GM23338 (cell line): ENCODE measurements around the gene PCDHGA6. TPM values are rescaled to one million over a fixed set of nuclear protein-coding genes. Genes with fewer than 3 reads are reported as not detected.
"Not testable (repeated sequence)": the region's sequence is repeated elsewhere in the genome, so short reads cannot be mapped to it uniquely, and the experiment has no call there.

ENCODE experiments used
- ATAC-seq: fragments of 200-7000 bp; cut with Tn5 transposase; 3 replicates; pipeline ENCODE4 v1.9.1; 2020
- DNase-seq: peaks from one replicate; pipeline ENCODE4 v3.0.0-alpha.2; 2015; ENCODE audit warnings: low spot score
- H2AFZ ChIP-seq: fragments of 200-600 bp; sonication (generic); 2 replicates; pipeline ENCODE4 v1.8.0; 2016; ENCODE audit warnings: antibody characterized with exemption, mild to moderate bottlenecking, moderate library complexity
- H3F3A ChIP-seq: fragments of 200-600 bp; sonication (generic); replicated peaks from 2 replicates; pipeline ENCODE4 v1.8.0; 2017; ENCODE audit warnings: antibody characterized with exemption, mixed run types, low read depth
- H3K27ac ChIP-seq: fragments of 200-600 bp; sonication (generic); 2 replicates; pipeline ENCODE4 v1.6.1; 2016; ENCODE audit warnings: low read depth
- H3K27me3 ChIP-seq: fragments of 200-600 bp; sonication (generic); 2 replicates; pipeline ENCODE4 v1.8.0; 2016; ENCODE audit warnings: mild to moderate bottlenecking, mixed run types, moderate library complexity; ENCODE audit not compliant: insufficient read depth
- H3K36me3 ChIP-seq: fragments of 200-600 bp; sonication (generic); 2 replicates; pipeline ENCODE4 v1.8.0; 2016; ENCODE audit warnings: mild to moderate bottlenecking; ENCODE audit not compliant: insufficient read depth
- H3K4me1 ChIP-seq: fragments of 200-600 bp; sonication (generic); 2 replicates; pipeline ENCODE4 v1.8.0; 2016; ENCODE audit warnings: mild to moderate bottlenecking, moderate library complexity; ENCODE audit not compliant: insufficient read depth
- H3K4me2 ChIP-seq: fragments of 200-600 bp; sonication (generic); 2 replicates; pipeline ENCODE4 v1.7.1; 2017; ENCODE audit warnings: mixed run types
- H3K4me3 ChIP-seq: fragments of 200-600 bp; sonication (generic); 2 replicates; pipeline ENCODE4 v1.6.1; 2016; ENCODE audit warnings: mixed run types
- H3K79me2 ChIP-seq: fragments of 200-600 bp; sonication (generic); replicated peaks from 2 replicates; pipeline ENCODE4 v1.8.0; 2017; ENCODE audit warnings: mild to moderate bottlenecking; ENCODE audit not compliant: insufficient read depth
- H3K9me2 ChIP-seq: fragments of 200-600 bp; sonication (generic); 2 replicates; pipeline ENCODE4 v1.8.0; 2017; ENCODE audit not compliant: insufficient read depth
- H4K20me1 ChIP-seq: fragments of 200-600 bp; sonication (generic); replicated peaks from 2 replicates; pipeline ENCODE4 v1.8.0; 2017; ENCODE audit warnings: mild to moderate bottlenecking; ENCODE audit not compliant: insufficient read depth
- H3K27ac Mint-ChIP-seq: 2 replicates; pipeline ENCODE4 v1.8.0; 2020; ENCODE audit warnings: inconsistent platforms, mild to moderate bottlenecking, moderate library complexity, mixed read lengths
- H3K27me3 Mint-ChIP-seq: 3 replicates; pipeline ENCODE4 v1.8.0; 2022; ENCODE audit warnings: low read depth, mild to moderate bottlenecking, moderate library complexity, mixed read lengths, inconsistent platforms; ENCODE audit not compliant: insufficient read depth, poor library complexity
- H3K36me3 Mint-ChIP-seq: 3 replicates; pipeline ENCODE4 v1.8.0; 2021; ENCODE audit warnings: low read depth, mild to moderate bottlenecking, inconsistent platforms, moderate library complexity, mixed read lengths
- H3K4me1 Mint-ChIP-seq: 3 replicates; pipeline ENCODE4 v1.8.0; 2020; ENCODE audit warnings: mild to moderate bottlenecking, inconsistent platforms, mixed read lengths
- H3K4me3 Mint-ChIP-seq: 3 replicates; pipeline ENCODE4 v1.8.0; 2021; ENCODE audit warnings: moderate library complexity, mild to moderate bottlenecking, inconsistent platforms, mixed read lengths
- H3K9me3 Mint-ChIP-seq: 3 replicates; pipeline ENCODE4 v1.8.0; 2020; ENCODE audit warnings: moderate library complexity, mild to moderate bottlenecking, inconsistent platforms, mixed read lengths
- CREB1 ChIP-seq: fragments of 250-450 bp; sonication (Bioruptor Pico); IDR thresholded peaks from 2 replicates; pipeline ENCODE4 v1.5.0; 2020; ENCODE audit warnings: low read depth, mild to moderate bottlenecking, moderate library complexity
- JUNB ChIP-seq: IDR thresholded peaks from one replicate; pipeline ENCODE4 v1.6.1; 2016; ENCODE audit warnings: antibody characterized with exemption; ENCODE audit not compliant: unreplicated experiment
- NANOG ChIP-seq: IDR thresholded peaks from 2 replicates; pipeline ENCODE4 v1.6.1; 2016; ENCODE audit warnings: antibody characterized with exemption, borderline replicate concordance
- ZNF331 ChIP-seq: fragments of 250-450 bp; sonication (Bioruptor Pico); IDR thresholded peaks from 2 replicates; pipeline ENCODE4 v1.5.0; 2020; ENCODE audit warnings: low read depth, mild to moderate bottlenecking, moderate library complexity
- polyA plus RNA-seq: library from polyadenylated mRNA; unstranded; fragments of >200 nt; fragmentation: Nextera tagmentation; extraction: Ambion mirVana; gene quantifications from 2 replicates; pipeline ENCODE4 v1.2.1, GENCODE V29; 2016
- total RNA-seq: library from RNA; depleted of rRNA; stranded (reverse); fragments of >200 nt; shearing (Covaris generic); gene quantifications from 2 replicates; pipeline ENCODE4 v1.2.3, GENCODE V29; 2014
- TF ChIP-seq, protein P1 (sequence below), 2 experiments: fragments of 200-600 bp in 1 of 2; sonication (generic) in 1 of 2; conservative IDR thresholded peaks; 2 replicates each; pipeline versions ENCODE4 v1.5.1 to v1.6.1; 2016 to 2017; ENCODE audit warnings: antibody characterized with exemption in 2 of 2, low read depth in 2 of 2, mild to moderate bottlenecking in 2 of 2, moderate library complexity in 1 of 2
- TF ChIP-seq, protein P2 (sequence below): IDR thresholded peaks from one replicate; pipeline ENCODE4 v1.6.1; 2018; ENCODE audit warnings: antibody characterized with exemption; ENCODE audit not compliant: unreplicated experiment

Gene PCDHGA6
- total and polyA plus RNA-seq, 2 experiments from 2014 or later, result 0.99 to 4.8 TPM

DNA sequence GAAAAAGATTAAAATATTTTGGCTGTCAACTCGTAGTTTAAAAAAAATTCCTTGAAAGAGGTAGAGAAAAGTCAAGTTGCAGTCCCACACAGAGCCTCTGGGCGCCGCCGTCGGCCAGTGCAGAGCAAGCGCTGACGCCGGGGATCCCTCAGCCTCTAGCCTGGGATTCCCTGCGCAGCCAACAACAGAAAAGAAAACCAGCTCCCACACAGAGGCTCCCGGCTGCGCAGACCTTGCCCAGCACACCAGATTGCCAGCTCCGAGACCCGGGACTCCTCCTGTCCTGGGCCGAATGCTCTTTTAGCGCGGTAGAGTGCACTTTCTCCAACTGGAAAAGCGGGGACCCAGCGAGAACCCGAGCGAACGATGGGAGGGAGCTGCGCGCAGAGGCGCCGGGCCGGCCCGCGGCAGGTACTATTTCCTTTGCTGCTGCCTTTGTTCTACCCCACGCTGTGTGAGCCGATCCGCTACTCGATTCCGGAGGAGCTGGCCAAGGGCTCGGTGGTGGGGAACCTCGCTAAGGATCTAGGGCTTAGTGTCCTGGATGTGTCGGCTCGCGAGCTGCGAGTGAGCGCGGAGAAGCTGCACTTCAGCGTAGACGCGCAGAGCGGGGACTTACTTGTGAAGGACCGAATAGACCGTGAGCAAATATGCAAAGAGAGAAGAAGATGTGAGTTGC lies 43.9 kb downstream of the PCDHGA6 start, which contains the start of gene PCDHGB7:
Gene PCDHGB7 (plus strand): TSS at position 184 of the 679 bp plus-strand sequence. CDS start 183 bp downstream, at position 367.
- Mint-ChIP-seq H3K27ac (peak within 1 kb of the TSS; percentile 56; the same call in 1 of the 2 replicates), H3K27me3 (peaks cover 35% of the 10 kb centered on the region), H3K4me1 (peaks cover 17% of the 10 kb centered on the region), H3K36me3 (peaks cover 79% of the 10 kb centered on the region), H3K9me3 (peaks cover 77% of the 10 kb centered on the region), H3K4me3 (peak within 1 kb of the TSS; percentile 85)
- H3K4me1 ChIP-seq, H3K79me2 ChIP-seq, H3F3A ChIP-seq, H3K27ac ChIP-seq, H4K20me1 ChIP-seq, H3K36me3 ChIP-seq, H2AFZ ChIP-seq, H3K9me2 ChIP-seq: not testable (repeated sequence)
- ATAC-seq (peak; percentile 84), DNase-seq (peak; percentile 94)
- Histone ChIP-seq H3K4me2 (peak within 1 kb of the TSS; percentile 81), H3K27me3 (peaks cover 20% of the 10 kb centered on the region), H3K4me3 (peak within 1 kb of the TSS; percentile 59)
- TF ChIP-seq, protein P1, sequence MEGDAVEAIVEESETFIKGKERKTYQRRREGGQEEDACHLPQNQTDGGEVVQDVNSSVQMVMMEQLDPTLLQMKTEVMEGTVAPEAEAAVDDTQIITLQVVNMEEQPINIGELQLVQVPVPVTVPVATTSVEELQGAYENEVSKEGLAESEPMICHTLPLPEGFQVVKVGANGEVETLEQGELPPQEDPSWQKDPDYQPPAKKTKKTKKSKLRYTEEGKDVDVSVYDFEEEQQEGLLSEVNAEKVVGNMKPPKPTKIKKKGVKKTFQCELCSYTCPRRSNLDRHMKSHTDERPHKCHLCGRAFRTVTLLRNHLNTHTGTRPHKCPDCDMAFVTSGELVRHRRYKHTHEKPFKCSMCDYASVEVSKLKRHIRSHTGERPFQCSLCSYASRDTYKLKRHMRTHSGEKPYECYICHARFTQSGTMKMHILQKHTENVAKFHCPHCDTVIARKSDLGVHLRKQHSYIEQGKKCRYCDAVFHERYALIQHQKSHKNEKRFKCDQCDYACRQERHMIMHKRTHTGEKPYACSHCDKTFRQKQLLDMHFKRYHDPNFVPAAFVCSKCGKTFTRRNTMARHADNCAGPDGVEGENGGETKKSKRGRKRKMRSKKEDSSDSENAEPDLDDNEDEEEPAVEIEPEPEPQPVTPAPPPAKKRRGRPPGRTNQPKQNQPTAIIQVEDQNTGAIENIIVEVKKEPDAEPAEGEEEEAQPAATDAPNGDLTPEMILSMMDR (conservative IDR thresholded peaks at IDR 0.05; ENCODE audit: low read depth in 2 of 2), result peak; percentile 74 to 79
- TF ChIP-seq CREB1 (CRISPR knock-in tag), result 0 out of 2 replicates have a peak, but pooled peaks have one; percentile 62

DNA sequence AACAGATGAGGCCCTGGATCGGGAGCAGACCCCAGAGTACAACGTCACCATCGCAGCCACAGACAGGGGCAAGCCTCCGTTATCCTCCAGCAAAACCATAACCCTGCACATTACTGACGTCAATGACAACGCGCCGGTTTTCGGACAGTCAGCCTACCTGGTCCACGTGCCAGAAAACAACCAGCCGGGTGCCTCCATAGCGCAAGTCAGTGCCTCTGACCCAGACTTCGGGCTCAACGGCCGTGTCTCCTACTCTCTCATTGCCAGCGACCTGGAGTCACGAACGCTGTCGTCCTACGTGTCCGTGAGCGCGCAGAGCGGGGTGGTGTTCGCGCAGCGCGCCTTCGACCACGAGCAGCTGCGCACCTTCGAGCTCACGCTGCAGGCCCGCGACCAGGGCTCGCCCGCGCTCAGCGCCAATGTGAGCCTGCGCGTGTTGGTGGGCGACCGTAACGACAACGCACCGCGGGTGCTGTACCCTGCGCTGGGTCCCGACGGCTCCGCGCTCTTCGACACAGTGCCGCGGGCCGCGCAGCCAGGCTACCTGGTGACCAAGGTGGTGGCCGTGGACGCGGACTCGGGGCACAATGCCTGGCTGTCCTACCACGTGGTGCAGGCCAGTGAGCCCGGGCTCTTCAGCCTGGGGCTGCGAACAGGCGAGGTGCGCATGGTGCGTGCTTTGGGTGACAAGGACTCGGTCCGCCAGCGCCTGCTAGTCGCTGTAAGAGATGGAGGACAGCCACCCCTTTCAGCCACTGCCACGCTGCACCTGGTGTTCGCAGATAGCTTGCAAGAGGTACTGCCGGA lies 45.6 kb downstream of the PCDHGA6 start:
- Histone ChIP-seq H3K27me3 (peaks cover 20% of the 10 kb centered on the region), H4K20me1 (no peaks in the 10 kb centered on the region), H3K79me2 (no peaks in the 10 kb centered on the region; the same call in 1 of the 2 replicates), H3K4me2 (no peak overlapping the region), H3K27ac (no peak overlapping the region), H3K36me3 (no peaks in the 10 kb centered on the region), H3K4me1 (no peaks in the 10 kb centered on the region), H3F3A (no peaks in the 10 kb centered on the region), H2AFZ (no peak overlapping the region), H3K4me3 (no peak overlapping the region), H3K9me2 (no peaks in the 10 kb centered on the region)
- Mint-ChIP-seq H3K27ac (no peak overlapping the region), H3K27me3 (peaks cover 35% of the 10 kb centered on the region), H3K4me3 (peak overlapping the region; percentile 85; the same call in 2 of the 3 replicates), H3K9me3 (peaks cover 77% of the 10 kb centered on the region), H3K36me3 (peaks cover 78% of the 10 kb centered on the region), H3K4me1 (peaks cover 13% of the 10 kb centered on the region)
- TF ChIP-seq, protein P2, sequence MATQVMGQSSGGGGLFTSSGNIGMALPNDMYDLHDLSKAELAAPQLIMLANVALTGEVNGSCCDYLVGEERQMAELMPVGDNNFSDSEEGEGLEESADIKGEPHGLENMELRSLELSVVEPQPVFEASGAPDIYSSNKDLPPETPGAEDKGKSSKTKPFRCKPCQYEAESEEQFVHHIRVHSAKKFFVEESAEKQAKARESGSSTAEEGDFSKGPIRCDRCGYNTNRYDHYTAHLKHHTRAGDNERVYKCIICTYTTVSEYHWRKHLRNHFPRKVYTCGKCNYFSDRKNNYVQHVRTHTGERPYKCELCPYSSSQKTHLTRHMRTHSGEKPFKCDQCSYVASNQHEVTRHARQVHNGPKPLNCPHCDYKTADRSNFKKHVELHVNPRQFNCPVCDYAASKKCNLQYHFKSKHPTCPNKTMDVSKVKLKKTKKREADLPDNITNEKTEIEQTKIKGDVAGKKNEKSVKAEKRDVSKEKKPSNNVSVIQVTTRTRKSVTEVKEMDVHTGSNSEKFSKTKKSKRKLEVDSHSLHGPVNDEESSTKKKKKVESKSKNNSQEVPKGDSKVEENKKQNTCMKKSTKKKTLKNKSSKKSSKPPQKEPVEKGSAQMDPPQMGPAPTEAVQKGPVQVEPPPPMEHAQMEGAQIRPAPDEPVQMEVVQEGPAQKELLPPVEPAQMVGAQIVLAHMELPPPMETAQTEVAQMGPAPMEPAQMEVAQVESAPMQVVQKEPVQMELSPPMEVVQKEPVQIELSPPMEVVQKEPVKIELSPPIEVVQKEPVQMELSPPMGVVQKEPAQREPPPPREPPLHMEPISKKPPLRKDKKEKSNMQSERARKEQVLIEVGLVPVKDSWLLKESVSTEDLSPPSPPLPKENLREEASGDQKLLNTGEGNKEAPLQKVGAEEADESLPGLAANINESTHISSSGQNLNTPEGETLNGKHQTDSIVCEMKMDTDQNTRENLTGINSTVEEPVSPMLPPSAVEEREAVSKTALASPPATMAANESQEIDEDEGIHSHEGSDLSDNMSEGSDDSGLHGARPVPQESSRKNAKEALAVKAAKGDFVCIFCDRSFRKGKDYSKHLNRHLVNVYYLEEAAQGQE, result no peak
- TF ChIP-seq ZNF331 (CRISPR knock-in tag) (no peak), CREB1 (CRISPR knock-in tag) (no peak), JUNB (no peak), NANOG (no peak)
- TF ChIP-seq, protein P1 (conservative IDR thresholded peaks at IDR 0.05; ENCODE audit: low read depth in 2 of 2), result no peak
- DNase-seq, result no peak
- no peak for ATAC-seq
